Mesothelial cell of epicardium (in vitro differentiated cells): ENCODE measurements around the gene PLGRKT. TPM values are rescaled to one million over a fixed set of nuclear protein-coding genes. Genes with fewer than 3 reads are reported as not detected.

ENCODE experiments used
- DNase-seq, 2 experiments: peaks; one replicate each; pipeline ENCODE4 v3.0.0; 2021; ENCODE audit warnings: low spot score in 2 of 2; ENCODE audit not compliant: unreplicated experiment in 2 of 2
- H3K27ac Mint-ChIP-seq: 2 replicates; pipeline ENCODE4 v1.8.0; 2021; ENCODE audit warnings: mixed read lengths
- H3K27me3 Mint-ChIP-seq: 2 replicates; pipeline ENCODE4 v1.8.0; 2021; ENCODE audit warnings: low read depth, mixed read lengths
- H3K36me3 Mint-ChIP-seq: 2 replicates; pipeline ENCODE4 v1.8.0; 2021; ENCODE audit warnings: mixed read lengths
- H3K4me1 Mint-ChIP-seq: 2 replicates; pipeline ENCODE4 v1.8.0; 2021; ENCODE audit warnings: mixed read lengths
- H3K4me3 Mint-ChIP-seq: 2 replicates; pipeline ENCODE4 v1.8.0; 2021; ENCODE audit warnings: mild to moderate bottlenecking, moderate library complexity, mixed read lengths
- H3K9me3 Mint-ChIP-seq: 2 replicates; pipeline ENCODE4 v1.8.0; 2021; ENCODE audit warnings: mixed read lengths
- CTCF ChIP-seq: fragments of 200-600 bp; sonication (generic); IDR thresholded peaks from one replicate; pipeline ENCODE4 v1.5.0; 2021; ENCODE audit warnings: antibody characterized with exemption; ENCODE audit not compliant: unreplicated experiment
- total RNA-seq: library from RNA; stranded (reverse); gene quantifications from 3 replicates; pipeline ENCODE4 v1.2.1, GENCODE V29; 2021

Gene PLGRKT
- total RNA-seq, 1 donor from 2014 or later: 19.6 TPM

- Mint-ChIP-seq H3K4me3 (no peak overlapping the region), H3K36me3 (no peaks in the 10 kb centered on the region), H3K9me3 (no peaks in the 10 kb centered on the region), H3K4me1 (no peaks in the 10 kb centered on the region), H3K27ac (no peak overlapping the region), H3K27me3 (no peaks in the 10 kb centered on the region)
- DNase-seq: no peak
- no peak for TF ChIP-seq CTCF
Measured at GRCh38 chr9:5389109-5389732, 48.5 kb downstream of the PLGRKT start.

- TF ChIP-seq CTCF: no peak
- no peak for DNase-seq
Measured at GRCh38 chr9:5388026-5388819, 49.5 kb downstream of the PLGRKT start.

GRCh38 chr9:5384436-5384835, 53.3 kb downstream of the PLGRKT start:
- H3K27ac Mint-ChIP-seq: no peak overlapping the region
- H3K36me3 Mint-ChIP-seq: peaks cover 2% of the 10 kb centered on the region
- H3K4me1 Mint-ChIP-seq: no peaks in the 10 kb centered on the region
- no peak overlapping the region for H3K4me3 Mint-ChIP-seq
- DNase-seq: no peak
- no peaks in the 10 kb centered on the region for H3K9me3 Mint-ChIP-seq
- no peaks in the 10 kb centered on the region for H3K27me3 Mint-ChIP-seq
- no peak for TF ChIP-seq CTCF

More at GRCh38 chr9:5388026-5388819, 49.5 kb downstream of the PLGRKT start:
- Mint-ChIP-seq H3K9me3 (no peaks in the 10 kb centered on the region), H3K36me3 (no peaks in the 10 kb centered on the region), H3K27me3 (no peaks in the 10 kb centered on the region), H3K4me3 (no peak overlapping the region), H3K27ac (no peak overlapping the region), H3K4me1 (no peaks in the 10 kb centered on the region)

- no peak overlapping the region for H3K4me3 Mint-ChIP-seq
- TF ChIP-seq CTCF: no peak
Measured at GRCh38 chr9:5382479-5382878, 55.2 kb downstream of the PLGRKT start.

GRCh38 chr9:5375790-5376477, 61.8 kb downstream of the PLGRKT start:
- no peak for DNase-seq
- H3K27ac Mint-ChIP-seq: no peak overlapping the region
- H3K36me3 Mint-ChIP-seq: no peaks in the 10 kb centered on the region
- no peaks in the 10 kb centered on the region for H3K9me3 Mint-ChIP-seq
- H3K27me3 Mint-ChIP-seq: no peaks in the 10 kb centered on the region
- H3K4me1 Mint-ChIP-seq: peaks cover 4% of the 10 kb centered on the region
- TF ChIP-seq CTCF: no peak
- no peak overlapping the region for H3K4me3 Mint-ChIP-seq

More at GRCh38 chr9:5382479-5382878, 55.2 kb downstream of the PLGRKT start:
- Mint-ChIP-seq H3K27ac (no peak overlapping the region), H3K4me1 (no peaks in the 10 kb centered on the region), H3K36me3 (peaks cover 2% of the 10 kb centered on the region), H3K9me3 (no peaks in the 10 kb centered on the region), H3K27me3 (no peaks in the 10 kb centered on the region)
- DNase-seq: no peak
